ENCODE results near the gene CPB2.
A peak's percentile ranks its signal among the peaks of the same experiment; 100 is the strongest.

CPB2 gene

GRCh38 chr13:46101484-46102254 lies 3.2 kb downstream of the CPB2 start:
- Histone ChIP-seq H3K4ac (ENCODE audit: low read length) (no peak overlapping the region), H3K9ac (ENCODE audit: low read depth, low read length, poor library complexity) (no peak overlapping the region), H3K18ac (ENCODE audit: low read length) (no peak overlapping the region), H3K4me3 (ENCODE audit: low read length in 2 of 2) (no peak overlapping the region), H4K91ac (ENCODE audit: low read depth, low read length, poor library complexity) (no peak overlapping the region), H3K36me3 (replicated peaks in 1 of 2; ENCODE audit: control insufficient read depth in 2 of 2, insufficient read depth in 2 of 2, low read length in 2 of 2) (no peaks in the 10 kb centered on the region), H3K9me3 (replicated peaks in 1 of 2; ENCODE audit: control insufficient read depth in 2 of 2, insufficient read depth in 1 of 2, low read depth in 1 of 2, low read length in 2 of 2) (peaks cover 0 to 2% of the 10 kb centered on the region in 2 donors), H2BK5ac (ENCODE audit: low read length) (no peak overlapping the region), H3K23ac (ENCODE audit: low read depth, low read length, poor library complexity) (no peak overlapping the region), H2AFZ (ENCODE audit: low read length) (peak overlapping the region; percentile 76), H2BK120ac (ENCODE audit: low read depth, low read length) (no peak overlapping the region), H2BK15ac (ENCODE audit: low read length) (no peak overlapping the region), H4K8ac (ENCODE audit: low read depth, low read length) (no peak overlapping the region), H3K4me1 (ENCODE audit: control insufficient read depth in 2 of 2, insufficient read depth in 1 of 2, low read depth in 1 of 2, low read length in 2 of 2) (peaks cover 0 to 17% of the 10 kb centered on the region in 2 donors), H3K27ac (replicated peaks; ENCODE audit: low read length) (no peak overlapping the region), H2BK12ac (ENCODE audit: low read length) (no peak overlapping the region), H3K27me3 (ENCODE audit: control insufficient read depth in 3 of 3, insufficient read depth in 3 of 3, low read depth in 1 of 3, low read length in 3 of 3) (no peaks in the 10 kb centered on the region), H3K14ac (ENCODE audit: low read length) (no peak overlapping the region), H3K79me1 (ENCODE audit: low read depth, low read length) (no peaks in the 10 kb centered on the region), H3K4me2 (ENCODE audit: insufficient read depth, low read length, poor library complexity, severe bottlenecking) (no peak overlapping the region), H2AK5ac (ENCODE audit: low read depth, low read length) (no peak overlapping the region)
- no peak for DNase-seq (ENCODE audit: low spot score)
- no CpG with 5 or more reads among the region's 8 CpGs for WGBS, 2 donors (ENCODE audit: extremely low coverage in 2 of 2, insufficient read length in 2 of 2, insufficient replicate concordance in 1 of 2)

GRCh38 chr13:46101002-46101401 lies 3.8 kb downstream of the CPB2 start:
- Histone ChIP-seq H3K27me3 (ENCODE audit: control insufficient read depth in 3 of 3, insufficient read depth in 3 of 3, low read depth in 1 of 3, low read length in 3 of 3) (no peaks in the 10 kb centered on the region), H2AK5ac (ENCODE audit: low read depth, low read length) (no peak overlapping the region), H2BK5ac (ENCODE audit: low read length) (no peak overlapping the region), H3K14ac (ENCODE audit: low read length) (no peak overlapping the region), H2BK15ac (ENCODE audit: low read length) (no peak overlapping the region), H3K27ac (replicated peaks; ENCODE audit: low read length) (no peak overlapping the region), H3K4me2 (ENCODE audit: insufficient read depth, low read length, poor library complexity, severe bottlenecking) (no peak overlapping the region), H3K4ac (ENCODE audit: low read length) (no peak overlapping the region), H3K9me3 (replicated peaks in 1 of 2; ENCODE audit: control insufficient read depth in 2 of 2, insufficient read depth in 1 of 2, low read depth in 1 of 2, low read length in 2 of 2) (peaks cover 0 to 2% of the 10 kb centered on the region in 2 donors), H2BK12ac (ENCODE audit: low read length) (no peak overlapping the region), H3K9ac (ENCODE audit: low read depth, low read length, poor library complexity) (no peak overlapping the region), H3K23ac (ENCODE audit: low read depth, low read length, poor library complexity) (no peak overlapping the region), H3K36me3 (replicated peaks in 1 of 2; ENCODE audit: control insufficient read depth in 2 of 2, insufficient read depth in 2 of 2, low read length in 2 of 2) (no peaks in the 10 kb centered on the region), H3K4me1 (ENCODE audit: control insufficient read depth in 2 of 2, insufficient read depth in 1 of 2, low read depth in 1 of 2, low read length in 2 of 2) (peaks cover 0 to 15% of the 10 kb centered on the region in 2 donors), H4K8ac (ENCODE audit: low read depth, low read length) (no peak overlapping the region), H2BK120ac (ENCODE audit: low read depth, low read length) (no peak overlapping the region), H3K4me3 (ENCODE audit: low read length in 2 of 2) (no peak overlapping the region), H3K18ac (ENCODE audit: low read length) (no peak overlapping the region), H3K79me1 (ENCODE audit: low read depth, low read length) (no peaks in the 10 kb centered on the region), H2AFZ (ENCODE audit: low read length) (no peak overlapping the region), H4K91ac (ENCODE audit: low read depth, low read length, poor library complexity) (no peak overlapping the region)
- no peak for DNase-seq (ENCODE audit: low spot score)
- WGBS, 2 donors (ENCODE audit: extremely low coverage in 2 of 2, insufficient read length in 2 of 2, insufficient replicate concordance in 1 of 2): no CpG with 5 or more reads among the region's 4 CpGs

GRCh38 chr13:46100191-46100815 lies 4.5 kb downstream of the CPB2 start:
- Histone ChIP-seq H3K4me3 (ENCODE audit: low read length in 2 of 2) (no peak overlapping the region), H3K36me3 (replicated peaks in 1 of 2; ENCODE audit: control insufficient read depth in 2 of 2, insufficient read depth in 2 of 2, low read length in 2 of 2) (no peaks in the 10 kb centered on the region), H3K27me3 (ENCODE audit: control insufficient read depth in 3 of 3, insufficient read depth in 3 of 3, low read depth in 1 of 3, low read length in 3 of 3) (no peaks in the 10 kb centered on the region), H3K4me2 (ENCODE audit: insufficient read depth, low read length, poor library complexity, severe bottlenecking) (no peak overlapping the region), H2BK12ac (ENCODE audit: low read length) (no peak overlapping the region), H2AFZ (ENCODE audit: low read length) (no peak overlapping the region), H3K14ac (ENCODE audit: low read length) (no peak overlapping the region), H4K8ac (ENCODE audit: low read depth, low read length) (no peak overlapping the region), H3K79me1 (ENCODE audit: low read depth, low read length) (no peaks in the 10 kb centered on the region), H3K23ac (ENCODE audit: low read depth, low read length, poor library complexity) (no peak overlapping the region), H2BK120ac (ENCODE audit: low read depth, low read length) (no peak overlapping the region), H3K4me1 (ENCODE audit: control insufficient read depth in 2 of 2, insufficient read depth in 1 of 2, low read depth in 1 of 2, low read length in 2 of 2) (peaks cover 0 to 15% of the 10 kb centered on the region in 2 donors), H3K27ac (replicated peaks; ENCODE audit: low read length) (no peak overlapping the region), H2BK15ac (ENCODE audit: low read length) (no peak overlapping the region), H3K9ac (ENCODE audit: low read depth, low read length, poor library complexity) (no peak overlapping the region), H2AK5ac (ENCODE audit: low read depth, low read length) (no peak overlapping the region), H3K18ac (ENCODE audit: low read length) (no peak overlapping the region), H3K4ac (ENCODE audit: low read length) (no peak overlapping the region), H3K9me3 (replicated peaks in 1 of 2; ENCODE audit: control insufficient read depth in 2 of 2, insufficient read depth in 1 of 2, low read depth in 1 of 2, low read length in 2 of 2) (peaks cover 0 to 2% of the 10 kb centered on the region in 2 donors), H2BK5ac (ENCODE audit: low read length) (no peak overlapping the region), H4K91ac (ENCODE audit: low read depth, low read length, poor library complexity) (no peak overlapping the region)
- DNase-seq (ENCODE audit: low spot score): no peak
- no CpG with 5 or more reads among the region's 1 CpG for WGBS, 2 donors (ENCODE audit: extremely low coverage in 2 of 2, insufficient read length in 2 of 2, insufficient replicate concordance in 1 of 2)

- H3K4me1 ChIP-seq (ENCODE audit: control insufficient read depth in 2 of 2, insufficient read depth in 1 of 2, low read depth in 1 of 2, low read length in 2 of 2): peaks cover 0 to 14% of the 10 kb centered on the region in 2 donors
- H3K9me3 ChIP-seq (replicated peaks in 1 of 2; ENCODE audit: control insufficient read depth in 2 of 2, insufficient read depth in 1 of 2, low read depth in 1 of 2, low read length in 2 of 2): peaks cover 0 to 2% of the 10 kb centered on the region in 2 donors
- no peak overlapping the region for H2BK120ac ChIP-seq (ENCODE audit: low read depth, low read length)
- no peak overlapping the region for H3K4ac ChIP-seq (ENCODE audit: low read length)
- no peak overlapping the region for H3K23ac ChIP-seq (ENCODE audit: low read depth, low read length, poor library complexity)
- no peak overlapping the region for H3K14ac ChIP-seq (ENCODE audit: low read length)
- H3K36me3 ChIP-seq (replicated peaks in 1 of 2; ENCODE audit: control insufficient read depth in 2 of 2, insufficient read depth in 2 of 2, low read length in 2 of 2): no peaks in the 10 kb centered on the region
- H3K79me1 ChIP-seq (ENCODE audit: low read depth, low read length): no peaks in the 10 kb centered on the region
- H3K18ac ChIP-seq (ENCODE audit: low read length): no peak overlapping the region
- no peak overlapping the region for H2AFZ ChIP-seq (ENCODE audit: low read length)
- no peak overlapping the region for H3K4me3 ChIP-seq (ENCODE audit: low read length in 2 of 2)
- no peak overlapping the region for H2AK5ac ChIP-seq (ENCODE audit: low read depth, low read length)
- H2BK12ac ChIP-seq (ENCODE audit: low read length): no peak overlapping the region
- no peak for DNase-seq (ENCODE audit: low spot score)
- H3K9ac ChIP-seq (ENCODE audit: low read depth, low read length, poor library complexity): no peak overlapping the region
- no peak overlapping the region for H3K27ac ChIP-seq (replicated peaks; ENCODE audit: low read length)
- no CpG with 5 or more reads among the region's 4 CpGs for WGBS, 2 donors (ENCODE audit: extremely low coverage in 2 of 2, insufficient read length in 2 of 2, insufficient replicate concordance in 1 of 2)
- H3K27me3 ChIP-seq (ENCODE audit: control insufficient read depth in 3 of 3, insufficient read depth in 3 of 3, low read depth in 1 of 3, low read length in 3 of 3): no peaks in the 10 kb centered on the region
- no peak overlapping the region for H2BK5ac ChIP-seq (ENCODE audit: low read length)
- no peak overlapping the region for H4K91ac ChIP-seq (ENCODE audit: low read depth, low read length, poor library complexity)
- H3K4me2 ChIP-seq (ENCODE audit: insufficient read depth, low read length, poor library complexity, severe bottlenecking): no peak overlapping the region
- no peak overlapping the region for H2BK15ac ChIP-seq (ENCODE audit: low read length)
- no peak overlapping the region for H4K8ac ChIP-seq (ENCODE audit: low read depth, low read length)
These were observed 7.2 kb downstream of the CPB2 start for GRCh38 chr13:46097663-46098062.

Measured in neuronal stem cell (in vitro differentiated cells).